ENCODE data around the gene RAPGEF1.

- TF ChIP-seq CTCF (IDR thresholded peaks at IDR 0.05), result no peak
- no peak for TF ChIP-seq POLR2A (IDR thresholded peaks at IDR 0.05)
Observed at GRCh38 chr9:131769361-131769760, 29.5 kb upstream of the RAPGEF1 start.

Data from testis (tissue), 2 donors.